GM12874 (cell line): ENCODE measurements around the gene CYP26C1.

ENCODE experiments used
- TF ChIP-seq, protein P1 (sequence below): IDR thresholded peaks from 2 replicates; pipeline ENCODE4 v1.5.1; 2011; ENCODE audit warnings: low read depth, mild to moderate bottlenecking, control low read depth, low read length, moderate library complexity; ENCODE audit not compliant: insufficient read depth

The CYP26C1 gene

DNA sequence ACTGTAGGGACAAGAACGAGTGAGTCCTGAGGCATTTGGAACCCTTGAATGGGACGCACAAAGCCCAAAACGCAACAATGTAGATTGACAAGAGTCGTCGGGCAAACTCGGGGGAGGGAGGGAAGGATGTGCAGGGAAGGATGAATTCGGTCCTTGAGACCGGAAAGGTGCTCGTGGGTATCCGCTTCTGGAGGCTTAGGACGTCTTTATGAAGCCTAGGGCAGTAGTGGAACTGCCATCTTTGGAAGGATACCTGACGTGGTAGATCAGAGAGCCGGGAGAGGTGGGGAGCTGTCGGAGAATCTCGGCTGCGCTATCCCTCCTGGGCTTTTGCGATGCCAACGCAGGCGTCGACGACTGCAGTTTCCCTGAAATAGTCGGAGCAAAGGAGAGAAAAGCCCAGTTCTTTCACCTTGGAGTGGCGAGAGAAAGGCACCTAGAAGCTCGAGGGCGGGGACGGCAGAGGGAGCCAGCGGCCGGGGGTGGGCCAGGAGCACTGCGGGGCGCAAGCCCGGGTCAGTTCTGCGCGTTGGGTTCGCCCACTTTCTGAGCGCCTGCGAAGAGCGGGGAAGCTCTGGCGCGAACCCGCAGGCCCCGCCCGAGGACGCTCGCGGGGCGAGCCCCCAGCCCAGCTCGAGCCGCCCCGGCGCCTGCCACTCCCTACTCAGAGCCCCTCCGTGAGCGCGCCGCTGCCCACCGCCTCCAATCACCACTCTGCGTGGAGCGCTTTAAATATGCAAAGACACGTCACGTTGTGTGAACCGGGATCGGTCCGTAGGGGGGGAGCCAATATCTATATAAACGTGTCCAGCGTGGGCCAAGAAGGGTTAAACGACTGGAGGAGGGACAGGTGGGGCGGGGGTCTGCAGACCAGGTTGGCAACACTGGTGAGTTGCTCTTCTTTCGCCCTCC is at the start of gene CYP26C1:
TSS of gene CYP26C1 (plus strand) at position 824 of the 912 bp plus-strand sequence. CDS start 466 bp downstream, outside the sequence.
- TF ChIP-seq, protein P1, sequence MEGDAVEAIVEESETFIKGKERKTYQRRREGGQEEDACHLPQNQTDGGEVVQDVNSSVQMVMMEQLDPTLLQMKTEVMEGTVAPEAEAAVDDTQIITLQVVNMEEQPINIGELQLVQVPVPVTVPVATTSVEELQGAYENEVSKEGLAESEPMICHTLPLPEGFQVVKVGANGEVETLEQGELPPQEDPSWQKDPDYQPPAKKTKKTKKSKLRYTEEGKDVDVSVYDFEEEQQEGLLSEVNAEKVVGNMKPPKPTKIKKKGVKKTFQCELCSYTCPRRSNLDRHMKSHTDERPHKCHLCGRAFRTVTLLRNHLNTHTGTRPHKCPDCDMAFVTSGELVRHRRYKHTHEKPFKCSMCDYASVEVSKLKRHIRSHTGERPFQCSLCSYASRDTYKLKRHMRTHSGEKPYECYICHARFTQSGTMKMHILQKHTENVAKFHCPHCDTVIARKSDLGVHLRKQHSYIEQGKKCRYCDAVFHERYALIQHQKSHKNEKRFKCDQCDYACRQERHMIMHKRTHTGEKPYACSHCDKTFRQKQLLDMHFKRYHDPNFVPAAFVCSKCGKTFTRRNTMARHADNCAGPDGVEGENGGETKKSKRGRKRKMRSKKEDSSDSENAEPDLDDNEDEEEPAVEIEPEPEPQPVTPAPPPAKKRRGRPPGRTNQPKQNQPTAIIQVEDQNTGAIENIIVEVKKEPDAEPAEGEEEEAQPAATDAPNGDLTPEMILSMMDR = no peak

DNA sequence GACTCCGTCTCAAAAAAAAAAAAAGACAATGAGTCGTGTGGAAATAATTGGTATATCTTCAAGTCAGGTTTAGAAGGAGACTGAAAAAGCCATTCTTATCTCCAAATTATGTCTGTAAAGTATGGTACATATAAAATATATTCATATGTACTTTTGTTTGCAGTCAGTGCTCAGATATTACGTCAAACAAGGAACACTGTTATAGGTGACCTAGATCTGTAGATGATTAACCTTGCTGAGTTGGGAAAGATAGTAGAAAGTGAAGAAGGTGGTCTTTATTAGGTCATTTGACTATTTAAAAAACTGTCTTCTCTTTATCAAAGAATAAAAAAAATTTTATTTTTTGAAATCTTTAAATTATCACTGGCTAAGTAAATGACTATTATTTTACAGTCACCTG is 44.9 kb upstream of the CYP26C1 start:
- TF ChIP-seq, protein P1 = no peak

- TF ChIP-seq, protein P1 = no peak
Observed at GRCh38 chr10:93023013-93023650, 37.5 kb upstream of the CYP26C1 start.

DNA sequence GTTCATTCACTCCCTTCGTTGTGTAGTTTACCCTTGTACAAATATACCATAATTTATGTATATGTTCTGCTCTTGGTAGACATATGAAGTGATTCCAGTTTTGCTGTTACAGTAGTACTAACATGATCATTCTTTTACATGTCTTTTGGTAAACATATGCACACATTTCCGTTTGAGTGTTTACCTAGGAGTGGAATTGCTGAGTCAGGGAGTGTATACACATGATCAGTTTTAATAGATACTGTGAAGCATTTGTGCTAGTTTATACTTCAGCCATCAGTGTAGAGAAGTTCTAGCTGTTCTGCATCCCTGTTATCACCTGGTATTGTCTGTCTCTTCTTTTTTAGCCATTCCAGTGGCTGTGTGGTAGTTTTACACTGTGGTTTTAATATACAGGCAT is 34.5 kb upstream of the CYP26C1 start:
- TF ChIP-seq, protein P1 = no peak

DNA sequence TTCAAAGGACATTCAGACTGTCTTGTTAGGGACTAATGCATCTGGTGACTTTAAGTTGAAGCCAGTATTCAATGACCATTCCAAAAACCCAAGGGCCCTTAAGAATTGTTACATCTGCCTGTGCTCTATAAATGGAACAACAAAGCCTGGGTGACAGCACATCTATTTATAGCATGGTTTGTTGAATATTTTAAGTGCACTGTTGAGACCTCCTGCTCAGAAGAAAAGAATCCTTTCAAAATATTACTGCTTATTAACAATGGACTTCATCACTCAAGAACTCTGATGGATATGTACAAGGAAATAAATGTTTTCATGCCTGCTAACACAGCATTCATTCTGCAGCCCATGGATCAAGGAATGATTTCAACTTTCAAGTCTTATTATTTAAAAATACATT is 33.1 kb upstream of the CYP26C1 start:
- TF ChIP-seq, protein P1 = no peak

- TF ChIP-seq, protein P1 = no peak
Observed at GRCh38 chr10:93028883-93029282, 31.7 kb upstream of the CYP26C1 start.

GRCh38 chr10:93030409-93030808 is 30.2 kb upstream of the CYP26C1 start:
- TF ChIP-seq, protein P1 = no peak
